Stimulated activated CD8-positive, alpha-beta memory T cell treated with anti-CD3 and anti-CD28 coated beads, Interleukin-12 subunit alpha, Interleukin-12 subunit beta, amount 100 ng/mL, for 24 hours (primary cell): ENCODE data around the gene ZMIZ1.

Experiments used
- DNase-seq: peaks from one replicate; pipeline ENCODE4 v3.0.0-alpha.2; 2020; ENCODE audit errors: extremely low read depth

Gene ZMIZ1

GRCh38 chr10:79287973-79288723, 219.4 kb downstream of the ZMIZ1 start:
- DNase-seq, result no peak

- no peak for DNase-seq
Observed at GRCh38 chr10:79289801-79290200, 221.0 kb downstream of the ZMIZ1 start.

GRCh38 chr10:79292026-79292766, 223.4 kb downstream of the ZMIZ1 start:
- DNase-seq, result no peak

- DNase-seq, result no peak
Observed at GRCh38 chr10:79292891-79293746, 224.4 kb downstream of the ZMIZ1 start.

GRCh38 chr10:79293841-79294581, 225.2 kb downstream of the ZMIZ1 start:
- no peak for DNase-seq

GRCh38 chr10:79295563-79295962, 226.8 kb downstream of the ZMIZ1 start:
- DNase-seq, result no peak

- no peak for DNase-seq
Observed at GRCh38 chr10:79296431-79296830, 227.7 kb downstream of the ZMIZ1 start.

GRCh38 chr10:79298403-79299244, 229.9 kb downstream of the ZMIZ1 start:
- DNase-seq, result no peak

- no peak for DNase-seq
Observed at GRCh38 chr10:79299397-79300241, 230.9 kb downstream of the ZMIZ1 start.

- no peak for DNase-seq
Observed at GRCh38 chr10:79300711-79301110, 231.9 kb downstream of the ZMIZ1 start.

GRCh38 chr10:79301754-79302530, 233.2 kb downstream of the ZMIZ1 start:
- no peak for DNase-seq

GRCh38 chr10:79303631-79304478, 235.1 kb downstream of the ZMIZ1 start:
- no peak for DNase-seq

GRCh38 chr10:79304479-79305087, 235.8 kb downstream of the ZMIZ1 start:
- DNase-seq, result no peak

- DNase-seq, result no peak
Observed at GRCh38 chr10:79305515-79305914, 236.7 kb downstream of the ZMIZ1 start.

- no peak for DNase-seq
Observed at GRCh38 chr10:79305988-79306387, 237.2 kb downstream of the ZMIZ1 start.

- no peak for DNase-seq
Observed at GRCh38 chr10:79306644-79307220, 238.0 kb downstream of the ZMIZ1 start.

GRCh38 chr10:79308016-79308415, 239.2 kb downstream of the ZMIZ1 start:
- no peak for DNase-seq
